OCI-LY3 (cell line): ENCODE data around the gene THBS1.

Experiments used
- CTCF ChIP-seq: fragments of 200-600, 300-600 bp; sonication (generic); IDR thresholded peaks from 2 replicates; pipeline ENCODE4 v1.5.1; 2014; ENCODE audit warnings: antibody characterized with exemption, low read length, low read depth
- EZH2phosphoT487 ChIP-seq: fragments of 200-600 bp; shearing (Covaris generic); IDR thresholded peaks from 2 replicates; pipeline ENCODE4 v1.6.1; 2018; ENCODE audit warnings: antibody characterized with exemption, mixed run types, low read depth

GRCh38 chr15:39596358-39597051, 15.6 kb downstream of the THBS1 start:
- no peak for TF ChIP-seq CTCF
- no peak for TF ChIP-seq EZH2phosphoT487
